ENCODE measurements around the gene FBN2.

The FBN2 gene

DNA sequence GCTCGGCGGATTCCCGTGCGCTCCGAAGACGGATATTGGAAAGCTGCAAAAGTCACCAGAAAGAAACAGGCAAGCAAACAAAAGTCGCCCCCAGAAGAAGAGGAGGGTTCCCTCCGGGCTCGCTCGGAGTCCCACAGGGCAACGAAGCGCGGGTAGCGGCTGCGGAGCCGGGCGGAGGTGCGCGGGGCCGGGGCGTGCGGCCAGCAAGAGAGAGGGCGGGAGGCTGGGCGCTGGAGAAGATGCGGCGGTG is at the start of gene FBN2:
FBN2 (minus strand) TSS at position 246 of the 250 bp plus-strand sequence. CDS start 642 bp downstream, outside the sequence.
- no peak for DNase-seq

GRCh38 chr5:128587275-128587674 is 49.2 kb upstream of the FBN2 start:
- DNase-seq = no peak

GRCh38 chr5:128586848-128587247 is 48.8 kb upstream of the FBN2 start:
- DNase-seq = no peak

GRCh38 chr5:128579639-128580038 is 41.6 kb upstream of the FBN2 start:
- no peak for DNase-seq

DNA sequence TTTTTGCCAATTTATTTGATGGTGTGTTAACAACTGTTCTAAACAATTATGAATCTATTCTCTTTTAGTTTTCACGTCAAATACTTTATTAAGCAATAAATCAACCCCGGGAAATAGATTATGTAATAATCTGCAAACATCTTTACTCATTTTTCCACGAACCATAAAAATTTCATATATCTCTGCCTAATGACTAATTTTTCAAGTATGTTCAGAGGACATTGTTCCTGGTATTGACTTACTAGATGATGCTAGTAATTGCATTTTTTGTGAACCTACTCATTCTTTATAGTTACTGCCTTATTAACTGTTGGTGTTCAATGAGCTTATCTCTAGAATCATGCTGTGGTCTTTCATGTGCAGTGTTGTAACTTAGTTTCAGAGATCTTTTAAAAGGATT is 41.0 kb upstream of the FBN2 start:
- no peak for DNase-seq

DNA sequence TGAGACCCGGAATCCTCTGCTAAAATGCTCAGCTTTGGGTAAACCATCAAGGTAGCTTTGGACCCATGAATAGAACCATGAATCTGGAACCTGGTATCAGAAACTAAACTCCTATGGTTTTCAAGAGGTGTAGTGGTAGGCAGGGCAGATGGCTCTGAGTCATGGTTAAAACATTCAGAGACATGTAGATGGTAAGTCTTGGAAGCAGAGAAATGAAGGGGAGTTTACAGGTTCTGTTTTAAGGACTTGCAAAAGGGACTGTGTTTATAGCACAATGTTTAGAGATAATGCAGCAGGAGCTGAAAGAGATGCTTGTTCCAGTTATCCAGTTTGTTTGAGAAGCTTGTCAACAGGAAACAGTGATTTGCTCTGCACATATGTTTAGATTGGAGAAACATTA is 36.0 kb upstream of the FBN2 start:
- DNase-seq = no peak

DNA sequence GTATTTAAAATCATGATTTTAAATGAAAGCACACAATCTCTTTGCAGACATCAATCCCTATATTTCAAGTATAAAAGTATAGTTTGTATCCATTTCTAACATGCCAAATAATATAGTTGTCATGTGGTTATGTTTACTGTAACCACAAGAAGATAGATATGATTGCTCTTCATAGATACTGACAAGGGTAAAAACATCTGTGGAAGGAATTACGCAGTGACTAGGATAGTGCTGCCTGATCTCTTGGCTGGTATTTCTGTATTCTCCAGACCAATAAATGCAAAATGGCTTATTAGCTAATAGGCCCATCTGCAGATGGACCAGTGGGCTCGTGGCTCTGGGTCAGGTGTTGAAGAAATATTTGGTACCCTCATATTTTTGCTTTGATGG is 34.9 kb upstream of the FBN2 start:
- DNase-seq = no peak

GRCh38 chr5:128572051-128572929 is 34.2 kb upstream of the FBN2 start:
- DNase-seq = no peak

DNA sequence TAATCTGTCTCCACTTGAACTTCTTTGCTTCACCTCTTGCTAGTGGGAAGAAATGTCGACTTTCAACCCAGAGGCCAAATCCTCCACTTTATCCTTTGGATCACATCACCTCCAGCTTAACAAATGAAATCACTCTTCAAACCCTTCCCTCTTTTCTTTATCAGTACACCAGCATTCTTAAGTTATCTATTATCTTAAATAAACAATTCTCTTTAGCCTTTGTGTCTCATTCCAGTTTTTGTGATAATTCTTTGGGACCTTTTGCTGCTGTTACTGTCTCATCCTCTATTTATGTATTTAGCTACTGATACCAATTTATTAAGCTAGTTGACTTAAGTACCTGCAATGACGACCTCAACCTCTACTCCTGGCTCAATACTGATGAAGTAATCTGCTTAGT is 28.1 kb upstream of the FBN2 start:
- DNase-seq = no peak

DNA sequence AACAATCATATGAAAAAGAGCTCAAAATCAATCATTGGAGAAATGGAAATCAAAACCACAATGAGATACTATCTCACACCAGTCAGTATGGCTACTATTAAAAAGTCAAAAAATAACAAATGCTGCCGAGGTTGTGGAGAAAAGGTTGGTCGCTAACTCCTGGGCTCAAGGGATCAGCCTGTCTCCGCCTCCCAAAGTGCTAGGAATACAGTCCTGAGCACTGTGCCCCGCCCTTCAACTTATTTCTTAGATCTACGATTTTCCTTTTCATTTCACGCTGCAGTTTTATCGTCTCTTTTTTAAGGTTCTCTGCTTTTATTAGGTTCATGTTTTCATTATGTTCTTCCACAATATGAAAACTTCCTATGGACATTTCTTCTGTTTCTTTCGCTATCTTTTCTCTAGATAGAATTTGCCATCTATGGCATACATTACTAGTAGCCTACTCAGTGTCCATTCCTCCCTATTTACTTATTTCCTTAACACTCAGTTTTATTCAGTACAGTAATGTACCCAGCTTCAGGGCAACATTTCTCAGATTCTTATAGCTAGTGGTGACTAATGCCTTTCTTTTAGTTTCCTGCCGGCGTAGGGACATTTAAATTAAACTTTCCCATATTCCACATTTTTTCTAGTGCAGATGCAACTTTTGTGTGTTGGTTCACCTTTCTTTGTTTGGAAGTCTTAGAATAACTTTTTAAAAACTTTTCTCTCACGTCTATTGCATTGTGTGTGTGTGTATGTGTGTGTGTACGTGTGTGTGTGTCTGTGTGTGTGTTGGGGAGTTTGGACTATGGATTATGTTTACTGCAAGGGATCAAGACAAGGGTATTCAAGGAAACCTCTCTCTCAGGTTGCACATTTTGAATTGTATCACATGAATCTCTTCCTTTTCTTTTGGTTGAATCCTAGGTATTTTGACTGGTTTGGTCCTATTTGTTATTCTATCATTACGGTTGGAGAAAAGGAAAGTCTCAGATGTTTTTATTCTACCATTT is 21.6 kb upstream of the FBN2 start:
- no peak for DNase-seq

DNA sequence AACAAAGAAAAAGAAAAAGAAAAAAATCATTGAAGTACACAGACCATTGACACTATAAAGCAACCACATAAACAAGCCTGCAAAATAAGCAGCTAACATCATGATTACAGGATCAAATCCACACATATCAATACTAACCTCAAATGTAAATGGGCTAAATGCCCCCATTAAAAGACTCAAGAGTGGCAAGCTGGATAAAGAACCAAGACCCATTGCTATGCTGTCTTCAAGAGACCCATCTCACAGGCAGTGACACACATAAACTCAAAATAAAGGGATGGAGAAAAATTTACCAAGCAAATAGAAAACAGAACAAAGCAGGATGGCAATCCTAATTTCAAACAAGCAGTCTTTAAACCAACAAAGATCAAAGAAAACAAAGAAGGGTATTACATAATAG is 15.7 kb upstream of the FBN2 start:
- no peak for DNase-seq

DNA sequence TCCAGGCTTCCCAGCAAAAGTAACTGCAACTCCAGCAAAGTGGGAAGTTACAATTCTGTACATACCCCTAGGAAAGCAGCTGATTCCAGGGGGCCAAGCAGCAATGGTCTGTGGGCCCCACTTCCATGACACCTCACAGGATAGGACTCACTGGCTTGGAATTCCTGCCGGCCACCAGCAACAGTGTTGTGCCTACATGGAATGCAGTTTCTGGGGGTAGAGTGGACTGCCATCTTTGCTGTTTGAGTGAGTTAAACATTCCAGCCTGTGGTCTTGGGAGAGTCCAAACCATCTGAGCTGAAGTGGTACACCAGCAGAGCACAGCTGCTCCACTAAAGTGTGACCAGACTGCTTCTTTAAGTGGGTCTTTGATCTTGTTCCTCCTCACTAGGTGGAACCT is 13.4 kb upstream of the FBN2 start:
- DNase-seq = no peak

DNA sequence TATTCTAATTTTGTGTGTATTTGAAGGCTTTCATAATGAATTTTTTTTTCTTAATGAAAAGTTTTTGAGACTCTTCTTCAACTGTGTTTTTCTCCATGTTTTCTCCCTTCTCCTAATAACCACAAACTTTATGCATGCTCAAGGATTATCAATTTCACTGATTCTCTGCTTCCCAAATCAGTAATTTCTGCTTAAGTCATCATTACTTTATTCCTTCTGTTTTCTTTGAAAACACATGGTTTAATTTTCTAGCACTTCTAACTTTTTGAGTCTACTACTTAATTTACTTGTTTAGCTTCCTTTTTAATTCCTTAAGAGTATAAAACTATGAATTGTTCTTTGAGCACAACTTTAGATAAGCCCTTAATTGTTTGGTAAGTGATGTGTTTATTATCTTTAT is 11.5 kb upstream of the FBN2 start:
- no peak for DNase-seq

DNA sequence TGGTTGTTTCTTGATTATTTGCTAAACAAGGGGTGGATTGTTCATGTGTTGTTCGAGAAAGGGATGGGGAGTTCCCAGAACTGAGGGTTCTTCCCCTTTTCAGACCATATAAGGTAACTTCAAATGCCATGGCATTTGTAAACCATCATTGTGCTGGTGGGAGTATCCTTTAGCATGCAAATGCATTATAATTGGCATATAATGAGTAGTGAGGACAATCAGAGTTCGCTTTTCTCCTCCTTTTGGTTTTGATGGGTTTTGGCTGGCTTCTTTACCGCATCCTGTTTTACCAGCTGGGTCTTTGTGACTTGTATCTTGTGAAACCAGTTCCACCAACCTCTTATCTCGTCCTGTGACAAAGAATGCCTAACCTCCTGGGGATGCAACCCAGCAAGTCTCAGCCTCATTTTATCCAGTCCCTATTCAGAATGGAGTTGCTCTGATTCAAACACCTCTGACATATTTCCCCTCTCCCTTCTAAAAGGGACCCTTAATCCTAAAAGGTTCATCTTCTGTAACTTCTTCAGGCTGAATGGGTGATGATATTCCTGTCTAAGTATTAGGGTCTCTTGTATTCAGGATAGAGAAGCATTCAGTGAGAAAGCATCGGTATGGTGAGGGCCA is 8.7 kb upstream of the FBN2 start:
- DNase-seq = no peak

DNA sequence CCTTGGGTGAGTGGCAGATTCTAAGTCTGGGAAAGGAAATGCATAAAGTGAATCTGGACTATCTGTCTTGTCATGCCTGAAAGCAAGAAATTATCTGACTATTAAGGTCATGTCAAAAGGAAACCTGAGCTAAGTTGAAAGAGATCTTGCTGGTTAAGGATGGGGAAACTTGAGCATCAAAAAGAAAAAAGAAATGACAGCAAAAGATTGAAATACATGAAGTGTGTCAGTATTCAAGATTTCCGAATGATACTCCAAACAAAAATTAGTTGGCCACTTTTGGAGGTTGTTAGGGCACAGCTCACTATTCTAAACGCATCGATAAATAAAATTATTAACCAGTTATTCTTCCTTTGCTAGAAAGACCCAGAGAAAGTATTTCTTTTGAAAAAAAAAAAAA is 3.3 kb upstream of the FBN2 start:
- DNase-seq = no peak

DNA sequence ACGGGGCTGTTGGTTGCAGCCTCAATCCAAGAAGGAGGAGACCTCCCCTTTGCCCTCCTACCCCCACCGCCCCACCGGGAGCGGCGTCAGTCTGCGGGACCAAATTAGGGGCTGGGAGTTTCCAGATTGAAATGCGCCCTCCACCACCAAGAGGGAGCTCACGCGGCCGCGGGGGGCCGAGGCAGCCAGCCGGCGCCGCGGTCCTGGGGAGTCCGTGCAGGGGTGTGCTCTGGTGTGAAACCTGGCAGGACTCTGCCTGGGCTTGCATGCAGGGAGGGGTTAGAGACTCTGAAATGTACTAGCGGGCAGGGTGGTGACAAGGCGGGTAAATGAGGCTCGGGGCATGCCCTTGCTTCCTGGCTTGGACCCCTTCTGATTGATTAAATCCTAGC is 989 bp upstream of the FBN2 start:
- DNase-seq = no peak

DNA sequence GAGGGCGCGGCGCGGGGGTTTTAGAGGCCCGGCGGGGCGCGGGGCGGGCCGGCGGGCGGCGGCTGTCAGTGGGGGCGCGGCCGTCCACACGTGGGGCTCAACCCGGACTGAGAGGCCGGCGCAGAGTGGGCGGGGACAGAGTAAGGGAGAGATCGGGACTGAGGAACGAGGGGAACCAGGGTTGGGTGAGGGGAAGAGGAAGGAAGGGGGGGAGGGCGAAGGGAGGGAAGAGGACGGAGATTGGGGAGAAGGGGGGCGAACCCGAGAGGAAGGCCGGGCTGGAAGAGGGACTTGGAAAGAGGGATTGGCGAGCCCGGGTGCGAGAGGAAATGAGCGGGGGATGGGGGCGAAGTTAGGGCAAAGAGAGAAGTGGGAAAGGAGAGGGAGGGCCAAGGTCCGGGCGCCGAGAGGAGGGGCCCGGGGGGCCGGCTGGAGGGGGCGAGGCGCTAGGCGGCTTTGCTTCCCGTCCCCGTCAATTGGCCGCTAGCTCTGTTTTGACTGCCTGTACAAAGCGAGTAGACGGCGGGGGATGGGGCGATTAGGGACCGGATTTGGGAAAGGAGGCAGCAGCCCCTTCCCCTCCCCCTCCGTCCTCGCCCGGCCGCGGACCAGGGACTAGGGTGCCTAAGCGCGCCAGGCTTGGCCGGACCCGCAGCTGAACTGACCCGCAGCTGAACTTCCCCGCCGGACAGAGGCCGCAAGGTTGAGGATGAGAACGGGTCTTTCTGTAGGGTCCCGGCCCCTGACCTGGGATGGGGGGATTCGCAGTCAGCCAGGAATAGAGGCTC is 399 bp upstream of the FBN2 start:
- DNase-seq = no peak

DNA sequence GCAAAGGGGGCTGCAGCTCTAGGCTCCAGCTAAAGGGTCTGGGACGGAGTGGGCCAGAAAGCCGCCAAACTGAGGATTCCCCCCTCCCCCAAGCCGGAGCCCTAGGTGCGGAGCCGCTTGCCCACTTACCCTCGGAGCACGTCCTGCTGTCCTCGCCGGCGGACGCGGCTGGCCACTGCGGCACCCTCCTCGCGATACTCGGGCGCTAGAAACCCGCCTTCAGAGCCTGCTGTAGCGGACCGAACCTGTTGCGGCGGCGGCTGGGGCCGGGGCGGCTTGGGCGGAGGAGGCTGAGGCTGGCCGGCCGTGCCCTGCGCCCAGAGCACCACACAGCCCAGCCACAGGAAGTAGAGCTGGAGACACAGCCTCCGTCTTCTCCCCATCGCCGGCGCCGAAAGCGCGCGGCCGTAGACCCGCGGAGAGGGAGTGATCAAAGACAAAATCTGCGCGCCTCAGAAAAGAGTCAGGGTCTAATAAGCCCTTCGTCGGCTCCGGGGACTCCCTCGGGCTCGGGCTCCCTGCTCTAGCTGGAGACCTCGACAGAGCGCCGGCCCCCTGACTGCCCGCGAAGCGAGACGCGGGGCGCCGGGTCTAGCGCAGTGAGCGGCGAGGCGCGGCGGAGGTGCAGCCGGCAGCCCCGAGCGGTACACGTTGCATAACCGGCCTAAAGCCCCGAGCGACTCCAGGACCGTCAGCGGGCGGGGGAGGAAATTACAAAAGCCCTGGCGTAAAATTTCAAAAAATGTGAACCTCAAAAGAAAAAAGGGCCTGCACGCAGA is 635 bp downstream of the FBN2 start:
- no peak for DNase-seq

GRCh38 chr5:128536254-128537220 is 1.5 kb downstream of the FBN2 start:
- no peak for DNase-seq

DNA sequence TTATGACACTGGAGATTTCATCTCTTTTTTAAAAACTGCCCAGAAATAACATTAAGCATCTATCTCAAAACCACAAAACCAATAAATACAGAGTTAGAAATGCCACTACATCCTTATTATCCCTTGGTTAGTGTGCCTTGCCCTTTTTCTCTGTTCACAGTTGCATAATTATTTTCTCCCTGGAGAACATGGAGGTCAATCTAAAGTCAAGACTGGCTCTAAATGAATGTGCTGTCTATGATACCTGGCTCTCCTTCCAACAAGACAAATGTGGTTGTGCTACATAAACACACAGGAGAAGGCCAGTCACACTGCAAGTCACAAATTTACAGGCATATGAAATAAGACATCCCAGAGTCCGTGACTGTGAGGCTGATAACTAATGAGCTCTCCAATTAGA is 2.8 kb downstream of the FBN2 start:
- DNase-seq = no peak

DNA sequence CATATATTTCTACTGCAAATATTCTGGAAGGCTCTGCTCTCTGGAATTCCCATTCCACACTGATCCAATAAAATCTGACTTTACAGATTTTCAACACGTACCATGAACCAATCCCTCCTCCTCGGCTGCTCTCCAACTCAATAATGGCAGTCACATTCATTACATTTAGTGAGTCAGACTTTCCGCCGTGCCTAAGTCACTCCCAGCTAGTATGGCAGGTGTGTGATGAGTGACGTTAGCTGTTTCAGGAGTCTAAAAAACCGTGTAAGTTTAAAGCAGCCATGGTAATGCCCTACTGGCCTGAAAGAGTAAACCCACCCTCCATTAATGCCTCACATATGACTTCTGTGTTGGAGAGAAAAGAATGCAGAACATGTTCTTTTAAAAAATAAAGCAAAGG is 3.3 kb downstream of the FBN2 start:
- DNase-seq = no peak

Measured in activated CD4-positive, alpha-beta T cell treated with anti-CD3 and anti-CD28 coated beads for 1 hour (primary cell).